Stimulated activated CD4-positive, alpha-beta T cell treated with anti-CD3 and anti-CD28 coated beads, Interleukin-1b, Interleukin-23, amount 100 ng/mL, for 48 hours (primary cell): ENCODE results near the gene CDC45.
"Not testable (repeated sequence)": the region's sequence is repeated elsewhere in the genome, so short reads cannot be mapped to it uniquely, and the experiment has no call there.

Experiments used
- DNase-seq: peaks from one replicate; pipeline ENCODE4 v3.0.0-alpha.2; 2020

The CDC45 gene

DNA sequence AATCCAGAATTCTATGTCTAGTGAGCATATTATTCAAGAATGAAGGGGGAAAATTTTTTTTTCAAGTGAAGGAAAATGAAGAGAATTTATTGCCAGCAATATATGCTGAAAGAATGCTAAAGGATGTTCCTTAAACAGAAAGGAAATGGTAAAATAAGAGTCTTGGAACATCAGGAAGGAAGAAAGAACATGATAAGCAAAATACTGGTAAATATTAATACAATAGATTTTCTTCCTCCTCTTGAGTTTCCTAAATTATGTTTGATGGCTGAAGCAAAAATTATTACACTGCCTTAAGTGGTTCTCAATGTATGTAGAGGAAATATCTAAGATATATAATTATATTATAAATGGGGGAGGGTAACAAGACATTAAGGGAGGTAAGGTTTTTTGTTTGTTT, 54.1 kb downstream of the CDC45 start:
- no peak for DNase-seq

DNA sequence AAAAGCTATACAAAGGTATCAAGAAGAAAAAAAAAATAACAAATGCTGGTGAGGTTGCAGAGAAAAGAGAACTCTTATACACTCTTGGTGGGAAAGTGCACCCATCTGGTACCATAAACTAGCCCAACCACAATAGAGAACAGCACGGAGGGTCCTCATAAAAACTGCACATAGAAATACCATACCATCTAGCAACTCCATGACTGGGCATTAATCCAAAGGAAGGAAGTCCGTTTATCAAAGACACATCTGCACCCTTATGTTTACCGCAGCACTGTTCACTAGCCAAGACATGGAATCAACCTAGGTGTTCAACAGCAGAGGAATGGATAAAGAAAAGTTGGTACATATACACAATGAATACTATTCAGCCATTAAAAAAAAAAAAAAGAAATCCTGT, 55.3 kb downstream of the CDC45 start:
- no peak for DNase-seq

DNA sequence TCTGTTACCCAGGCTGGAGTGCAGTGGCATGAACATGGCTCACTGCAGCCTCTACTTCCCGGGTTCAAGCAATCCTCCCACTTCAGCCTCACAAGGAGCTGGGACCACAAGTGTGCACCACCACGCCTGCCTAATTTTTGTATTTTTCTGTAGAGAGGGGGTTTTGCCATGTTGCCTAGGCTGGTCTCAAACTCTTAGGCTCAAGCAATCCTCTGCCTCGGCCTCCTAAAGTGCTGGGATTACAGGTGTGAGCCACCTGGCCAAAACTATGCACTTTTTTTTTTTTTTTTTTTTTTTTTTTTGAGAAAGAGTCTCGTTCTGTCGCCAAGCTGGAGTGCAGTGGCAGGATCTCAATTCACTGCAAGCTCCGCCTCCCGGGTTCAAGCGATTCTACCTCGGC, 56.8 kb downstream of the CDC45 start:
- DNase-seq: no peak

DNA sequence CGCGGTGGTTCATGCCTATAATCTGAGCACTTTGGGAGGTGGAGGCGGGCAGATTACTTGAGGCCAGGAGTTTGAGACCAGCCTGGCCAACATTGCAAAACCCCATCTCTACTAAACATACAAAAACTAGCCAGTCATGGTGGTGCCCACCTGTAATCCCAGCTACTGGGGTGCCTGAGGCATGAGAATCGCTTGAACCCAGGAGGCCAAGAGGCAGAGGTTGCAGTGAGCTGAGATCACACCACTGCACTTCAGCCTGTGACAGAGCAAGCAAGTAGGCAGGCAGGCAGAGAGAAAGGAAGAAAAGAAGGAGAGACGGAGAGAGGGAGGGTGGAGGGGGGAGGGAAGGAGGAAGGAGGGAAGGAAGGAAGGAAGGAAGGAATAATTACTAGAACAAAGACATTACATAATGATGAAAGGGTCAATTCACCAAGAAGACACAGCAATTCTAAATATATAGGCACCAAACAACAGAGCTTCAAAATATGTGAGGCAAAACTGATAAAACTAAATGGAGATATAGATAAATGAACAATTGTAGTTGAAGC, 58.3 kb downstream of the CDC45 start:
- no peak for DNase-seq

DNA sequence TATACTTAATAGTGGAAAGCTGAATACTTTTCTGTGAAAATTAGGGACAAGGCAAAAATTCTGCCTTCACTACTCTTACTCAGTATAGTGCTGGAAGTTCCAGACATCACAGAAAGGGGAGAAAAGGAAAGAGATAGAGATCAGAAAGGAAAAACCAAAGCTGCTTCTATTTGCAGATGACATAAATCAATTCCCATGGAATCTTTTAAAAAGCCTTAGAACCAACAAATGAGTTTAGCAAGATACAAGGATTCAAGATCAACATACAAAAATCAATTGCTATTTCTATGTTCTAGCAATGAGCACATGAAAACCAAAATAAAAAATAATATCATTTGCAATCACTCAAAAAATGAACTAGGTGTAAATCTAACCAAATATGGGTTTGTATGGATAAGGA, 60.7 kb downstream of the CDC45 start:
- no peak for DNase-seq

DNA sequence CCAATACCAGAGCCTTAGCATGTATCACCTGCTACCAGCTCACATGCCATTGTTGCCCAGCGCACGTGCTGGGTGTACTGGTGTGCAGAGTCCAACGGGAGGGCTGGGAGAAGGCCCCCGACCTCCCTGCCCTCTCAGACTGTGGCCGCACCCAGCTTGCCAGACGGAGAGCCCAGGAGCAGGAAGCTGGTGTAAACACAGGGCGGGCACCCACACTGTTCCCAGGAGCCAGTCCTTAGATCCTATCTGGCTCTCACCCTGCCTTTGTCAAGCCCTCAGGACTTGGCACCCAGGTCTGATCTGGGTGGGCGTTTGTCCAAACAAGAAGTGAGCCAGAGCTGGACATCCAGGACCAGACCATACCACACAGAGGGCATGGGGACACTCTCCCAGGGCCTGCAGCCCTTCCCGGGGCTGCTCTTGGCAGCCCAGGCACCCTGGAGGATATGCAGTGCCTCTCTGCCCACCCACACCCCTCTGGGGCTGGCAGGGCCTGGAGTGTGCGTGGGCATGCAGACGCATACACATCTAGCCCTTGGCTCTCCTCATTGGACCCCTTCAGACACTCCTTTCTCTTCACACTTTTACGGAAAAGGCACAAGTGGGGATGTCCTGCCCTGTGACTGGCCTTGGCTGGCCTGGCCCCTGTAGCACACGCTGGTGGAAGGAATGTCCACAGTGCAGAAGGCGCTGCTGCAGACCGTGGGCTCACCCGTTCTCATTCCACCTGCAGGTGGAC, 64.4 kb downstream of the CDC45 start:
- no peak for DNase-seq

DNA sequence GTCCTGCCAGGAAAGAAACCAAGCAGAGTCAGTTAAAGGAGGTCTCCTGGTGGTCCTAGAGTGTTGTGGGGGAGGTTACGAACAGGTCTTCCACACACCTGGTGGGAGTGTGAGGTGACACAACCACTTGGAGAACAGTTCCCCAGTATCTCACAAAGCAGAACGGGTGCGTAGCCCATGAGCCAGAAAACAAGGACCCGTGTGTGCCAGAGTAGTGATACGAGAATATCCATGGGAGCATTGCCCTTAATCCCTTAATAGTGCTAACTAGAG, 66.2 kb downstream of the CDC45 start:
- DNase-seq: no peak

DNA sequence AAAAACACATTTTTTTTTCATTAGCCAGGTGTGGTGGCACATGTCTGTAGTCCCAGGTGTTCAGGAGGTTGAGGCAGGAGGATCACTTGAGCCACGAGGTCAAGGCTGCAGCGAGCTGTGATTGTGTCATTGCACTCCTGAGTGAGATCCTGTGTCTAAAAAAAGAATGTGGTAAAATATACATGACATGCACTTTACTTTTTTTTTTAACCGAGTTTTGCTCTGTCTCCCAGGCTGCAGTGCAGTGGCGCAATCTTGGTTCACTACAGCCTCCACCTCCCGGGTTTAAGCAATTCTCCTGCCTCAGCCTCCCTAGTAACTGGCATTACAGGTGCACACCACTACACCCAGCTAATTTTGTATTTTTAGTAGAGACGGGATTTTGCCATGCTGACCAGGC, 67.0 kb downstream of the CDC45 start:
- no peak for DNase-seq

DNA sequence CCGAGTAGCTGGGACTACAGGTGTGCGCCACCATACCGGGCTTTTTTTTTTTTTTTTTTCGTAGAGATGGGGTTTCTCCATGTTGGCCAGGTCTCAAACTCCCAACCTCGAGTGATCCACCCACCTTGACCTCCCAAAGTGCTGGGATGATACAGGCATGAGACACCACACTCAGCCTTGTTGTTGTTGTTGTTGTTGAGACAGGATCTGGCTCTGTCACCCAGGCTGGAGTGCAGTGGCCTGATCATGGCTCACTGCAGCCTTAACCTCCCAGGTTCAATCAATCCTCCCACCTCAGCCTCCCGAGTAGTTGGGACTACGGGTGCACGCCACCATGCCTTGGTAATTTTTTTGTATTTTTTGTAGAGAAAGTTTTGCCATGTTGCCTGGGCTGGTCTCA, 67.9 kb downstream of the CDC45 start:
- DNase-seq: no peak

DNA sequence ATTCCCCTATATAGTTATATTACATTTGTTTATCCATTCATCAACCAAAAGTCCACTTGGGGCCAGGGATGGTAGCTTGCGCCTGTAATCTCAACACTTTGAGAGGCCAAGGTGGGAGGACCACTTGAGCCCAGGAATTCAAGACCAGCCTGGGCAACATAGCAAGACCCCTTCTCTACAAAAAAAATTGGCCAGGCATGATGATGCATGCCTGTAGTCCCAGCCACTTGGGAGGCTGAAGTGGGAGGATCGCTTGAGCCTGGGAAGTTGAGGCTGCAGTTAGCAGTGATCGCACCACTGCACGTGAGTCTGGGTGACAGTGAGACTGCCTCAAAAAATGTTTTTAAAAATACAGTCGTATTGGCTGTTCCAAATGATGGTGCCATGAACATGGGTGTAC, 68.7 kb downstream of the CDC45 start:
- DNase-seq: not testable (repeated sequence)

DNA sequence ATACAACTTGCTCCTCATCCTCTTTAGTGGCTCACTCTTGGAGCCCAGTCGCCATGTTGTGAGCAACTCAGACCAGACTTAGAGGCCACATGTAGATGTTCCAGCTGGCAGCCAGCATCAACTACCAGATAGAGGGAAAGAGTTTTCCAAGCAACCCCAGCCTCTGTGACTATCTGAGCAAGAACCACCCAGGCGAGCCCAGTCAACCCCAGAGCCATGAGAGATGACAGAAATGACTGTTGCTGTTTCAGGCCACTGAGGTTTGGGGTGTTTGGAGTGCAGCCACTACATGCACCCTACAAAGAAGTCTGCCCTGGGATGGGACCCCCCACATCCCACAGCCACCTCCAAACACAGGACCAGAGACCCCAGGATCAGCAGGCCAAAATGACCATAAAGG, 69.2 kb downstream of the CDC45 start:
- DNase-seq: no peak

DNA sequence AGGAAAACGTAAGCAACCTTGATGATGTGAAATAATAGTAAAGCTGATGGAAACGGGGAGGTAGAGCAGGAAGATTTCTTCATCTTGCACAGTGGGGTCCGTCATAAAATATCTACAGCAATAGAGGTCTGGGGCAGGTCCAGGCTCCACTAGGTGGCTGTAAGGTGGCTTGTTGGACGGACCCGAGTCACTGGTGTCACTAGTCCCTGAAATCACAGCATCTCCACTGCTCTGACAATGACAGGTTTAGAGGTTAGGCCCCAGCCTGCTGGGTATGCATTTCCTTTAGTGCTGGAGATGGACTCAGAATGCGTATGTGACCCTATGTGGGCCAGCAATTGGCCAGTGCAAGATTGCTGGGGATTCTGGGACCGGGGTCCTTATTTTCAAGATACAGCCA, 69.7 kb downstream of the CDC45 start:
- DNase-seq: no peak

DNA sequence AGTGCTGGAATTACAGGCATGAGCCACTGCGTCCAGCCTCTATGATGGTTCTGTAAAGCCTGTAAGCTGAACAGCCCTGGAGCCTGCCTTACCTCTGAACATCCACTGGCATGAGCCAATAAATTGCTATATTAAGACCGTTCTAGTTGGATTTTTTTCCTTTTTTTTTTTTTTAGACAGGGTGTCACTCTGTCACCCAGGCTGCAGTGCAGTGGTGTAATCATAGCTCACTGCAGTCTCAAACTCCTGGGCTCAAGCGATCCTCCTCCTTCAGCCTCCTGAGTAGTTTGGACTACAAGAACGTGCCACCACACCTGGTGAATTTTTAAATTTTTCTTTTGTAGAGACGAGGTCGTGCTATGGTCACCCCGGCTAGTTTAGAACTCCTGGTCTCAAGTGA, 70.7 kb downstream of the CDC45 start:
- DNase-seq: no peak

DNA sequence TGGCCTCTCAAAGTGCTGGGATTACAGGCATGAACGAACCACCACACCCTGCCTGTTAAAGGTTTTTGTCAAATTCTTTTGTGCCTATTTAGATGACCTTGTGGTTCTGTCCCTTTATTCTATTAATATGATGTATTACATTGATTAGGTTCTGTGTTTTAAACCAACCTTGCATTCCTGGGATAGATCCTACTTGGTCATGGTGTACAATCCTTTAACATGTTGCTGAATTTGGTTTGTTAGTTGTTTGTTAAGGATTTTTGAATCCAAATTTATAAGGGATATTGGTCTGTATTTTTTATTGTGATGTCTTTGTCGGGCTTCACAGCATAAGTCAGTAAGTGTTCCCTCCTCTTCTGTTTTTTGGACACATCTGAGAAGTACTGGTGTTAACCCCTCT, 73.5 kb downstream of the CDC45 start:
- DNase-seq: no peak

DNA sequence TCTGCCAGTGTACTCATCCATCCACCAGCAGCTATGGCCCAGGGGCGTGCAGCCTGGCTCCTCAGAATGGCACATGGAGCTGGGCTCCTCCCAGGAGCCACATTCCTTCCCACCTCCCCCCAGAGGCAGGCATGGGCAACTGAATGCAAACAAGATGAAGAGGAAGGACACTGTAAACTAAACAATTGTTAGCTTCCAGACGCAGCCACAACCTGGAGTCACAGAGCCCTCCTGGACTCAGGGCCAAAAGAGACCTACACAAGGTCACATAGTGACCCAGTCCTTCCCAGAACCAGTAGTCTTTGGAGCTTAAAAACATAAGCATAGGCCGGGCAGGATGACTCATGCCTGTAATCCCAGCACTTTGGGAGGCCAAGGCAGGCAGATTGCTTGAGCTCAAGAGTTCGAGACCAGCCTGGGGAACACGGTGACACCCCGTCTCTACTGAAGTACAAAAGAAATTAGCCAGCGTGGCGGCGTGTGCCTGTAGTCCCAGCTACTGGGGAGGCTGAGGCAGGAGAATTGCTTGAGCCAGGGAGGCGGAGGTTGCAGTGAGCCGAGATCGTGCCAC, 75.2 kb downstream of the CDC45 start:
- no peak for DNase-seq

DNA sequence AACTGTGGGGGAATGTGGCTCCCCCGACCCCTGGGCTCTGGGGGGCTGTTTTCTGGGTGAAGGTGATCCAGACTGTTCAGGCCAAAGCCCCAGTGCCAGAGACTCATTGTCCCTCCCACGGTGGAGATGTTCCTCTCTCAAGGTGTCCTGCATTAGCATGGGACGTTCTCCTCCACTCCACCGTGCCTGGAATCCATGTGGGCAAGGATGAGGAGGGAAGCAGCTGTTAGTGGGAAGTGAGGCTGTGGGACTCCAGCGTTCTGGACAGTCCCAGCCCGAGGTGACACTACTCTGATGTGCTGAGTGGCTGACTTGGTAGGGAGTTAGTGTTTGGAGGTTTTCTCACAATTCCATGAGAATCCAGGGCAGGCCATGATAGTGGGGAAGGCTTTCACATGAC, 75.9 kb downstream of the CDC45 start:
- DNase-seq: no peak

DNA sequence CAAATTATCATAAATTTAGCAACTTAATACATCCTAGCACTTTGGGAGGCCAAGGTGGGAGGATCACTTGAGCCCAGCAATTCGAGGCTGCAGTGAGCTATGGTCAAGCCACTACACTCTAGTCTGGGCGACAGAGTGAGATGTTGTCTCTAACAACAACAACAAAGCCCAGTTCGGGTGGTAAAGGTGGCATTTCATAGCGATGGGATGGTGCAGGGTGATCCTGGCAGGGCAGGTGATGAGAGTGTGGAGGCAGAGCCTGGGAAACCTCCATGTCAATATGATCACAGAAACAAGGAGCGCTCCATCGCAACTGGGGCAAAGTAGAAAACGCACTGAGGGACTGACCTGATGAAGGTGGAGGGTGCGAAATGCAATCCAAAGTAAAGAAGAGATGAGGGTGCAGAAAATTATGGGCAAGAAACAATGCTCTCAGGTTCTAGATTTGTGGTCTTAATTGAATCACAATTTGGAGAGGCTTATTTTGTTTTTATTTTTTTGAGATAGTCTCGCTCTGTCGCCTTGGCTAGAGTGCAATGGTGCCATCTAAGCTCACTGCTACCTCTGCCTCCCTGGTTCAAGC, 77.3 kb downstream of the CDC45 start:
- DNase-seq: no peak

DNA sequence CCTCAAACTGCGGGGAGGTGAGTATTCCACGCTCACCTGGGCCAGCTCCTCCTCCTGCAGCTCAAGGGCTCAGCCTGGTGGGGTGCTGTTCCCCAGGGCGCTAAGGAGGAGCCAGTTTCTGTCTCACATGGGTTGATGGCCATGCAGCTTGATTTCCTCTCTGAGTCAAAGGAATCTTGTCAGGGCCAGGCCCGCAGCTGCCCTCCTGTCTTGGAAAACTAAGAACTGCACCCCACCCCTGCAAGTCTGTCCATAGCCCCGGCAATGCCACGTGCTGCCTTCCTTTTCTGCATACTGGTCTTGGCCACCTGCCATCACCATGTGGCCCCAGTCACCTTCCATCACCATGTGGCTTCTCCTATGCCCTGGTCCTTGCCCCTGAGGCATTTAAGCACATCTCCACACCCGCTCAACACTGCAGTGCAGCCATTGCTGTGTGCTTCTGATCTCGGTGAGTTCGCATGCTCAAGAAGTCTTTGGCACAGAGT, 79.6 kb downstream of the CDC45 start:
- no peak for DNase-seq

DNA sequence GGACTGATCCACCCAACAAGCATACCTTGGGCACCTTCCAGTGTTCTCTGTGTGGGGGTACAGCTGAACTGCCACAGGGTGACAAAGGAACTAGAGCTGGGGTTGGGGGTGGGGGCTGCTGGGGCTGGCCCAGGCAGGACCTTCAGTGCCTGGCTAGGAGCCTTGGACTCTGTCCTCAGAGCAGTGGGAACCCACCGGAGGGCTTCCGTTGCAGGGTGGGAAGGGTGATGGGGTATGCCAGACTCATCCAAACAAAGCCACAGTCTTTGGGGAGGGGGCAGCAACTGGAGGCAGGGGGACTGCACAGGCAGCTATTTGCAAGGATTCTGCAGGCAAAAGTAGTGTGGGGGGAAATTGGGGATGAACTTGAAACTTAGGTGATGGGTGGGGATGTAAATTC, 80.2 kb downstream of the CDC45 start:
- no peak for DNase-seq

DNA sequence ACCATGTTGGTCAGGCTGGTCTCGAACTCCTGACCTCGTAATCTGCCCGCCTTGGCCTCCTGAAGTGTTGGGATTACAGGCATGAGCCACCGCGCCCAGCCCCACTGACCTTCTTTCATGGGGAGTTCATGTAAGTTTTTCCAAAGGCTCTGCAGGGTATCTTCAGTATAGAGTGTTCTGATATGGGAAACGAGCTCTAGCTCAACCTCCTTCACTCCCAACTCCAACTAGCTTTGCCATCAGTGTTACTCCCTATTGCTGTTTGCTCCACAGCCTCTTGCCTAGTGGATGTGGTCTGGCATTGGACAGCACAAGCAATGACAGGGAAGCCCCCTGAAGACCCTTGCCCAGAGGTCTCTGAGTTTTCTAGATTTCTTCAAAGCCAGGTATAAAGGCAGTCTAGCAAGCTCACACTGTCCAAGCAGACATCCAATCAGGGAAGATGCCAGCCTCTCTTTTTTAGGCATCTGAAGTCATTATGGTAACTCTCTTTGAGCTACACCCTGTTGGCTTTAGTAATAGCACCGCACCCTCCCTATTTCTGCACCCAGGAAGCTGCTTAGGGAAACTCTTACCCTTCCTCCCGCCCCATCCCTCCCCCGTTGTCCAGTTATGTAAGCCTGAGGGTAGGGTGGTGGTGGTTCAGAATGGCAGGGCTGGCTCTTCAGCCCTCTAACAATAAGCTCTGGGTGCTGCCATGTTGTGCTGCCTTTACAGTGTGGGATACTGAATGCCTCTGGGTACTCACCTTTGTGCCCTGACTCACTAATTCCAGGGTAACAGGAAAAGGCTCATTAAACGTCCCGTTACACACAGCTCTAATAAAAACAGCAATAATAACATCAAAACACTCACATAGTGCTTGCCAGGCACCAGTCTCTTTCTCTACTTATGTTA, 85.9 kb downstream of the CDC45 start:
- no peak for DNase-seq

DNA sequence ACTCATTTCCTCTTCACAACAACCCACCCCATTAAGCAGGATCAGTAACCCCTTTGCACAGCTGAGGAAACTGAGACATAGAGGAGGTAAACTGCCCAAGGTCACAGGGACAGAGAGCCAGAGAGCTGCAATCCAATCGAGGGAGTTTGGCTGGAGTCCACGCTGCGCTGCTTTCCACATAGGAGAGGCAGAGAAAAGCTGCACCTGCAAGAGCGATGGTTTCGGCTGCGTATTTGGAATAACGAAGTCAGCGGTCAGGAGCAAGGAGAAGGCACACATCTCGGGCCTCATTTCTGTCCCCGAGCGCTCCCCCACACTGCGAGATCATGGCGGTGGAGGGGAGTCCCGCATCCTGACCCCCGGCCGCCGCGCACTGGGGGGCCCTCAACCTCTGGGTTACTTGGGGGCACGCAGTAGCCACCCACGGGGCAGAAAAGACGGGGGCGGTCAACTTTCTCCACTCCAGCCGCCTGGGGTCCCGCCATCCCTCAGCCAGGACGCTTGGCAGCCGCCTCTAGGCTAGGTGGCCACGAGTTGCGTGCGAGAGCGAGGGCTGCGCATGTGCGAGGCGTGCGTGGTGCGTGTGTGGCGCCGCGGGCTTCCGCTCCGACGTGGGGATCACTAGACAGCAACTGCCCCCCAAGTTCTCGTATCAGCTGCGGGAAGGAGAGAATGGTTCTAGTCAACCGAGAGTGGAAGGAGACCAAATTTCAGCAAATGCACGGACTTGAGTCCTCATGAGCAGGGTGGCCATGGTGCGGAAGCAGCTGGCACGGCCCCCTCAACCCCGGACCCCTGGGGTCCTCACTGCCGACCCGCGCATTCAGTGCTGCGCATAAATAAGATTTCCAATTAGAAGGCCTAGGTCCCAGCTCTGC, 86.8 kb downstream of the CDC45 start:
- DNase-seq: no peak
